Stimulated activated CD4-positive, alpha-beta T cell treated with anti-CD3 and anti-CD28 coated beads, Interleukin-2, amount 100 ng/mL, for 48 hours (primary cell): ENCODE data around the gene DEAF1.

Experiments
- DNase-seq, 2 donors: peaks; one replicate each; pipeline ENCODE4 v3.0.0-alpha.2; 2020

The DEAF1 gene

GRCh38 chr11:643849-644738 lies 50.9 kb downstream of the DEAF1 start:
- no peak for DNase-seq

GRCh38 chr11:643366-643765 lies 51.7 kb downstream of the DEAF1 start:
- no peak for DNase-seq

- no peak for DNase-seq
Measured at GRCh38 chr11:641806-642370, 53.1 kb downstream of the DEAF1 start.

- DNase-seq, result no peak
Measured at GRCh38 chr11:640021-640706, 54.9 kb downstream of the DEAF1 start.

- no peak for DNase-seq
Measured at GRCh38 chr11:639332-639955, 55.6 kb downstream of the DEAF1 start.

GRCh38 chr11:638631-639331 lies 56.2 kb downstream of the DEAF1 start:
- no peak for DNase-seq

GRCh38 chr11:637593-638521 lies 57.2 kb downstream of the DEAF1 start:
- DNase-seq, result no peak

GRCh38 chr11:637333-637592 lies 57.8 kb downstream of the DEAF1 start:
- no peak for DNase-seq

- no peak for DNase-seq
Measured at GRCh38 chr11:636511-637332, 58.3 kb downstream of the DEAF1 start, which contains the start of gene DRD4. TSS of gene DRD4 (plus strand) at chr11:637269. CDS start at chr11:637305, 36 bp downstream.

- DNase-seq, result no peak
Measured at GRCh38 chr11:635945-636510, 59.0 kb downstream of the DEAF1 start.

- DNase-seq, result no peak
Measured at GRCh38 chr11:630871-631270, 64.2 kb downstream of the DEAF1 start.

- no peak for DNase-seq
Measured at GRCh38 chr11:629237-629583, 65.8 kb downstream of the DEAF1 start.

GRCh38 chr11:628056-628455 lies 67.0 kb downstream of the DEAF1 start:
- no peak for DNase-seq

- DNase-seq, result no peak
Measured at GRCh38 chr11:627308-627576, 67.8 kb downstream of the DEAF1 start.

GRCh38 chr11:626475-627307 lies 68.3 kb downstream of the DEAF1 start, which contains the start of gene SCT:
TSS of gene SCT (minus strand) at chr11:627181. CDS start at chr11:627143, 38 bp downstream.
- no peak for DNase-seq

GRCh38 chr11:625636-626268 lies 69.3 kb downstream of the DEAF1 start:
- no peak for DNase-seq

- DNase-seq, result no peak
Measured at GRCh38 chr11:624705-625635, 70.1 kb downstream of the DEAF1 start, which contains the start of gene CDHR5. TSS of gene CDHR5 (minus strand) at chr11:624955. CDS start at chr11:624902, 53 bp downstream.
